DLD1 (cell line): ENCODE measurements around the gene ZDHHC14.
"Not testable (repeated sequence)": the region's sequence is repeated elsewhere in the genome, so short reads cannot be mapped to it uniquely, and the experiment has no call there.

Experiments used
- in situ Hi-C: cut with HindIII; loops from 2 replicates; pipeline ENCODE4 v1.10.0; 2017; ENCODE audit warnings: low sequenced_read_pairs

Gene ZDHHC14

DNA sequence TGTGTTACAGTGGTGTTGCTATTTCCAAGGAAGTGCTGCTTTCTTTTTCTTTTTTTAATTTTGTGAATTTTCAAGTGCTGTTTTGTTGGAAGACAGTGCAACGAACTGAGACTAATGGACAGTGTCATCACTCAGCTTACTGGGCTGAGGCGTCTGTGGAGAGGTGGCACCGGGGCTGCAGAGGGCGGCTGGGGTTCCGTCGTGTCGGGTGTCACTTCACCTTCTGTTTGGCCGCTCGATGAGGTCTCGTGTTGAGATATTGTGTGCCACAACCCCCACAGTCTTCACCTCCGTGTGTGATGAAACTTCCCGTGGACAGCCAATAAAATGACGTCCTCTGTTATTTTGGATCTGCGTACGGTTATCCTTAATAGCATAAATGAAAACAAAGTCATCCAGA lies 292.6 kb downstream of the ZDHHC14 start:
- in situ Hi-C loops = no loop called here

DNA sequence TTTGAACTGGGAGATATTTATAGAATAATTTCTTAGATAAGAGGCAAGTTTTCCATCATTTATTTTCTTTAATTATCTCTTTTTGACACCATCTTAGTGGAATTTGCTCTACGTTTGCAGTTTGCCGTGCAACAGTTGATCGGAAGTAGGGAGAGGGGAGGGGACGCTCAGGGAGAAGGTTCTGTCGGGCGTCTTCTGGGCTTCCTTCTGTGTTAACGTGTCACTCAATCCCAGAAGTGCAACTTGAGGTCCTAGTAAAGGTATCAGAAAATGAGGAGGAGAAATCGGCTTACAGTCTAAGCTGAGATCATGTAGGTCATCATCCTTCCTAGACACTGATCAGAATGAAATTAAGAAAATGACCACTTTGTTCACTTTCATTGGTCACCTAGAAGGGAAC lies 293.1 kb downstream of the ZDHHC14 start:
- in situ Hi-C loops = no loop called here

DNA sequence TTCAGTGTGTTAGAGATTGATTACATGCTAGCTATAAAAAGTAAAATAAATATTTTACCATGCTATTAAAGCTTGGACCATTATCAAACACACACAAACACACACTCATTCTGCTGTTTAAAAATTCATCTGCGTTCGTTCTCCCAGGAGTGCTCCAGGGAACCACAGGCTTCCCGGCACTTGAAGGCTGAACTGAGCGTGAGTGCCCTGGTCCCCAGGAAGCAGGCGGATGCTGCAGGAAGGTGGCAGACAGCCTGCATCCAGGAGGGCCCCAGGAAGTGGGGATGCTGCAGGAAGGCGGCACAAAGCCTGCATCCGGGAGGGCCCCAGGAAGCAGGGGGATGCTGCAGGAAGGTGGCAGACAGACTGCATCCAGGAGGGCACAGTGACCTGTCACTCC lies 294.8 kb downstream of the ZDHHC14 start:
- in situ Hi-C loops = no loop called here

DNA sequence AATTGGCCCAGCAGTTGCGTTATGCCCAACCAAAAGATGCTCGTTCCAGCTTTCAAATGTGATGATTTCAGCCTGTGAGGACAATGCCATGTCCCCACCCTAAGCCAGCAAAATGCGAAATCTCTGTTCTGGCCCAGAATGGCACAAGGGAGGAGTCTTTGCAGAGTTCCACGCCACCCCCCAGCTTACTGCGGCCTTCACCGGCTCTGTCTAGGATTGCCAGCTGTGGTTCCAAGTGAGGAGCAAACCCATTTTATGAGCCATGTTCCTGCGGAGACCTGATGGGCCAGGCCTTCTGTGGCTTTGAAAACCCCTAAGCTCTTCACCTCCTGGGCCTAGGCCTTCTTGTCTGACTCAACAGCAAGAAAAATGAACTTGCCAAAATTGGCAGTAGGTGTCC lies 295.3 kb downstream of the ZDHHC14 start:
- in situ Hi-C loops = no loop called here

DNA sequence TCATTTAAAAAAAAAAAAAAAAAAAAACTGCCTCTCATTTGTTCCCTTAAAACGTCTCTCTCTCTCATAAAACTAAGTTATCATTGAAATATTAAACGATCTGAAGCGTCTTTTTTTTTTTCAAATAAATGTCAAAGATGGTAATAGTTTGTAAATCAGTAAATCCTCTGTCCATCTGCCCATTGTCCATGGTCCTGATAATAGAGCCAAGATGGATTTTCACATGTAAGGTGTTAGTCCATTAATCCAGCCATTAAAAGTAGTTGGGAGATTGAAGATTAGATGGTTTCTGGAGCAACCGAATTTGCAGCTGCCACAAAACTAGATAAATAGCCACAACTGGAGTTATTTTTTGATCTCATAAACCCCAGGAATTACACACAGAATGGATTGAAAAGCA lies 296.2 kb downstream of the ZDHHC14 start:
- in situ Hi-C loops = no loop called here

DNA sequence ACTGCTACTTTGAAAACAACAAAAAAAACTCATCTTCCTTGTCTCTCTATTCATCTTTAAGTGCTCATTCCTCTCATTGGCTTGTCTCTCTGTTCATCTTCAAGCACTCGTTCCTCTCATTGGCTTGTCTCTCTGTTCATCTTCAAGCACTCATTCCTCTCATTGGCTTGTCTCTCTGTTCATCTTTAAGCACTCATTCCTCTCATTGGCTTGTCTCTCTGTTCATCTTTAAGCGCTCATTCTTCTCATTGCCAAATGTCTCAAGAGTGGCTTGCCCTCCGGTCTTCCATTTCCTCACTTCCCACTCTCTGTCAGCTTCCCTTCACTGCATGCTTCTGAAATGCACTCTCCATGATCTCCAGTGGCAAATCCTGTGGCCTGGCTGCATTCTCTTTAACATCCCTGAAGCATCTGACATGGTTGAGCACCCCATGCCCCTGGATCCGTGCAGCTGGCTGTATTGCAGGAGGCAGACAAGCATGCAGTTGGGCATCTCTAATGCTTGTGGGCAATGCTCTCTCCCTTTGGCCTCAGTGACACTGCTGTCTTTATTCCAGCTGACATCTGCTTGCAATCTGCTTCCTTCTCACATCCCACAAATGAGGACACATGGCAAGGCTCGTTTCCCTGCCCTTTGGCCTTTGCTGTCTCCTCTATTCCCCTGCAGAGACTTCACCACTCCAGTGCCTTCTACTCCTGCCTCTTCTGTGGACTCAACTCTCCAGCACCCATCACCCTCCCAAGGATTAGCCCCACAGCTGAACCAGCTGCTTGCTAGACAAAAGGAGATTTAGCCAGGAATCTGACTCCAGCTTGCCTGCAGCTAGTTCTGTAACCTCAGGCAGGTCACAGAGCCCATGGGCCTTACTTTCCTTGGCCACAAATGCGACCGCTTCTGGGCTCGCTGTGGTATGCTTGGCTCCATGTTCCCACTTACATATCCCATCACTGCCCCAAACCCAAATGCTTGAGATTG lies 298.9 kb downstream of the ZDHHC14 start:
- in situ Hi-C loops = no loop called here

DNA sequence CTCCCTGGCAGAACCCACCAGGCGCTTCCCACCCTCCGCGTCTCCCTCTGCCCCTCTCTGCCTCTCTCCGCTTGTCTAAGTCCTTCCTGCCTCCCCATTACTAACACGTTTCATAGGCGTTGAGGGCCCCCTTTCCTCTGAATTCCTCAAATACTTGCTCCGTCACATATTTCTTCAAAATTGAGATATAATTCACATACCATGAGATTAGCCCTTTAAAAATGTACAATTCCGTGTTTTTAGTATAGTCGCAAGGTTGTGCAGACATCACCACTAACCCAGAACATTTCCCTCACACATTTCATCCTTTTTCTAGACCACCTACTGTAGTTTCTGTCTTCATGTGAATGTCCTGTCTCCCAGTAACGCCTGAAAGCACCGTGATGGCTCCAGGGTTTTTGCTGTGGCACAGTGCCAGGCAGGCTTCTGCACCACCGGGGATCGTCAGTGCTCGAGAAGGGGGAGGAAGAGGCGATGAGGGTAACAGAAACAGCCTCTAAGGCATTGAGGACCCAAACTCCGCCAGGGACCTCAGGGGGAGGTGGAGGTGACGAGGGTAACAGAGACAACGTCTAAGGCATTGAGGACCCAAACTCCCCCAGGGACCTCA lies 300.2 kb downstream of the ZDHHC14 start:
- in situ Hi-C loops = no loop called here

DNA sequence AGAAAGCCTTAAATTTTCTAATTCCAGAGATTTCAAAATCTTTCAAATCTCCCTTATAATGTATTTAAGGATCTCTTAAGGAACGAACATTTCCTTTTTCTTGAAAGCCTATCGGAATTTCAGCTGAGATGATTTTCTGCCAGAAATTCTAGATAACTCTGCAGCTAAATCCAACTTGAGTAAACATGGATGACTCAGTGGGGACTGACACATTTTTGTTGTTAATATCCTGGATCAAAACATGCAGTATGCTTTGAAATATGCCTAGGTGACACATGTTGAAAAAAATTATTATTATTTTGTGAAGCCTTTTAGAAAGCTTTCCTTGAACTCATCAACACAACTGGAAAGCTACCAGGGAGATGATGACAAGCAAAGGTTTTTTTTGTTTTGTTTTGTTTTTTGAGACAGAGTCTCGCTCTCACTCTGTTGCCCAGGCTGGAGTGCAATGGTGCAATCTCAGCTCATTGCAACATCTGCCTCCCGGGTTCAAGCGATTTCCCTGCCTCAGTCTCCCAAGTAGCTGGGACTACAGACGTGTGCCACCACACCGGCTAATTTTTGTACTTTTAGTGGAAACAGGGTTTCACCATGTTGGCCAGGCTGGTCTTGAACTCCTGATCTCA lies 302.0 kb downstream of the ZDHHC14 start:
- in situ Hi-C loops = no loop called here

DNA sequence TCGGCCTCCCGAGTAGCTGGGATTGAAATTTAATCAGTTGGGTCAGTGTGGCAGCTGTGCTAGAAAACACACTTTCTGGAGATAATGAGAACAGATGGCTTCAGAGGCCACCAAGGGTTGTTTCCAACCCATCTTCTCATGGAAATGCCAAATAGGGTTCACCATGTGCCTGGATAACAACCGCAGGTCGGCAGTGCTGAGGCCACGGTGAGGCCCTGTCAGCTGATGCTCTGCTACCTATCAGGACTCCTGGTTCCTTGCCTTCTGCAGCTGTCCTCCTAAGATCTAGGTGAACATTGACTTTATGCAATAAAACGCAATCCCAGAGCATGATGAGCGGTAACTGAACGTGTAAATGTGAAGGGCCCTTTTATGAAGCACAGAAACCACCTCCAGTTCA lies 302.7 kb downstream of the ZDHHC14 start:
- in situ Hi-C loops = no loop called here

DNA sequence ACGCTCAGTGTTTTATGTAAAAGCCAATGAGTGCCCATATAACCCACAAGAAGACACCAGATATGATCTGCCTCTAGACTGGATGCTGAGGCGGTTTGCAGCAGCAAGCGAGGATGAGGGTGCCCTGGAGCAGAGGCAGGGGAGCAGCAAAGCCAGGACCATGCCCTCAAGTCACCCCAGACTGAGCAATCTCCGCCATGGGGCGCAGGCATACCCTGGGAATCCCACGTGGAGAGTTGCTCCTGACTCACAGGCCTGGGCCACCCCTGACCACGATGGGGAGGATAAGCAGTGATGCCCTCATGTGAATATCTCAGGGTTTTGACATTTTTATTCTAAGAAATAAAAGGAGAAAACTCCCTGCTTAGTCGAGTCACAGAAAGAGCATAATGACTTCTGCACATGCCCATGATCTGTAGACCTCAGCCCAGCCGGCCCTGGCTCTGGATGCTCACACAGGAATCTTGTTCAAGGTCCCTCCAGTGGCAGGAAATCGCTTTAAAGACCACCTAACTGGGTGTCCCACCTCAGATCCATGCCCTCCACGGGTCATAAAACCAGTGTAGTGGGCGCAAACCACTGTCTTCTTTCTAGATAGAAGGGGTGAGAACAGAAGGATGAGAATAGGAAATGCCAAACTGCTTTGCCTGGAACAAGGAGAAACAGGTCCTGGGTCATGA lies 303.8 kb downstream of the ZDHHC14 start:
- in situ Hi-C loops = no loop called here

DNA sequence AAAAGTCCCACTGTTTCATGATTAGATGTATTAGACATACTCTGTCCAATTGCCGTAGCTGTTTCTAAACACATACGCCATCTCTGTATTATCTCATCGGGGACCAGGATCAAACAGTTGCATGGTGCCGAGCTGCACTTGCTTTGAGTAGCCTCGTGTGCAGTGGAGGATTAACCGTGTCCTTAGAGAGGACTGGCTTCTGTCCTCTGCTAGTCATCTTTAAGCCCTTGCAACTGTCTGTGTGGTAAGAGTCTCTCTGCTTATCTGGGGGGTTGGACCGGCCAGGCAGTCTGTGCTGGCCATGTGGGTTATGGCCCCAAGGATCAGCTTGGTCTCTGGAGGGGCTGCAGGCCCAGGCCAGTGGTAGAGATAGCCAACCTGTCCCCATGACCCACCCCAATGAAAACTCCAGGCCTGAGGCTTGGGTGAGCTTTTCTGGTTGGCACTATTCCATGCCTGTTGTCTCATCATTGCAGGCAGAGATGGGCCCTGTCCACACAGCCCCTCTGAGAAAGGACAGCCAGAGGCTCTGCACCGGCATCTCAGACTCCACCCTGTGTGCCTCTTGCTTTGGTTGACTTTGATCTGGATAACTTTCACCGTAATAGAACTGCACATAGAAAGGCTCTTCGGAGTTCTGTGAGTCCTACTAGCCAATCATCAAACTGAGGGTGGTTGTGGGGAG lies 304.7 kb downstream of the ZDHHC14 start:
- in situ Hi-C loops = no loop called here

DNA sequence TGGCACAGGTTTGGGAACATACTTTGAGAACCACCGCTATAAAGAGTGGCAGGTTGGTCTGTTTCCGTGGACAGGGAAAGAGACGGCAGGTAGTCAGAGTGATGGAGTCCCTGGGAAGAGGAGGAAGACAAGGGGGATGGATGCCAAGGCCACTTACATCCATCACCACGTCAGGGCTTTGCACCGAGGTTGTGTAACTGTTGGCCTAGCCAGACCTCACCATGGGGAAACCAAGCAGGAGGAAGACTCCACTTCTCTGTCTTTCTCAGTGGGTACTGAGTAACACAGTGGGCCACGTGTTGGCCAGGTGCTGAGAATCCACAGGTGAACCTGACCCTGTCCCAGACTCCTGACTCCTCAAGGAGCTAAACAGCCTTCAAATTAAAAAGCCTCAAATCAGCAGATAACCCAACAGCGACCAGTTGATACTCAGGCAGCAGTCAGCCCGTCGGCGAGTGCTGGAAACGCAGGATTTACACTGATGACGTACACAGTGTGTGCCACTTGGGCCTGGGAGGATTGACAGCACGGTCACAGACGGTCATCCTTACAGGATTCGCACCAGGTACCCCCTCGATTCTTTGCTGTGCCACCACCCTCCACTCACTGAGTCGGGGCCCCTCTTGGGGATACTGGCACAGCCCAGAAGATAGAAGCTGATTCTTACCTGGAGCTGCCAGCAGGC lies 307.4 kb downstream of the ZDHHC14 start:
- in situ Hi-C loops = no loop called here

DNA sequence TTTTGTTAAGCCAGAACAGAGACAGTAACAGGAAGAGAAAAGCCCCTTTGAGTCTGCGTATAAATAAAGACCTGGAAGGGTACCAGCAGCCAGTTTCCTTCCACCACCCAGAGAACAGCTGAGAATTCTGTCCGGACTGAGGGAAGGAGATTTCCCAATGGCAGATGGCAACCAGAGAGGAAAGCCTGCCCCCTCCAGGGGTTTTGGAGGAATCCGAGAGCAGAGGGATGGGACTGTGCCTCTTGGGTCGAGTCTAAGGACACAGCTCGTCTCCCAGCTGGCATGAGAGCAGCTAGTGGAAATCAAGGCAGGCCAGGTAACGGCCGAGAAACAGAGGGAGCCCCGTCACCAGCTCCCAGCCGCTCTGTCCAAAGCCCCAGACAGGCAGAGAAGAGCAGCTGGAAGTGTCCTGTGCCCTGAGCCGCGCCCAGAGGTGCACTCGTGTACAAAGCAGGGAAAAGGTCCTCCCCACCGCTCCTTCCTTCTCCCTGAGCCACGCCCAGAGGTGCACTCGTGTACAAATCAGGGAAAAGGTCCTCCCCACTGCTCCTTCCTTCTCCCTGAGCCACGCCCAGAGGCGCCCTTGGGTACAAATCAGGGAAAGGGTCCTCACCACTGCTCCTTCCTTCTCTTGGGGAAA lies 308.1 kb downstream of the ZDHHC14 start:
- in situ Hi-C loops = no loop called here

DNA sequence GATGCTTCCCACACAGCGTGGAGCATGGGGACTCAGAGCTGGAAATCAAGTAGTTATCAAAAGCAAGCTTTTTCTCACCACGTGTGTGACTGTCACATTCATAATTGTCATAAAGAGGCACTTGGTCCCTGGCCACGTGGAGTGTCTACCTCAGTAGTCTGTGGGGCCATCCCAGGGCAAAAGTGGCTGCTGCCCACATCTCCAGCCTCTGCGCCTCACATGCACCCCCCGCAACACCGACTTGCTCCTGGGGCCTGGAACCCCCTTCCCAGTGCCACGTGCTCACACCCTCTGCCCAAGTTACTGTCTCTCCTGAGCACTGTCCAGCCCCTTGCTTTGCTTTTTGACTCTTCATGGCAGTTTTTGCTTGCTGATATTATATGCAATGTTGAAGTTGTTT lies 308.9 kb downstream of the ZDHHC14 start:
- in situ Hi-C loops = no loop called here

DNA sequence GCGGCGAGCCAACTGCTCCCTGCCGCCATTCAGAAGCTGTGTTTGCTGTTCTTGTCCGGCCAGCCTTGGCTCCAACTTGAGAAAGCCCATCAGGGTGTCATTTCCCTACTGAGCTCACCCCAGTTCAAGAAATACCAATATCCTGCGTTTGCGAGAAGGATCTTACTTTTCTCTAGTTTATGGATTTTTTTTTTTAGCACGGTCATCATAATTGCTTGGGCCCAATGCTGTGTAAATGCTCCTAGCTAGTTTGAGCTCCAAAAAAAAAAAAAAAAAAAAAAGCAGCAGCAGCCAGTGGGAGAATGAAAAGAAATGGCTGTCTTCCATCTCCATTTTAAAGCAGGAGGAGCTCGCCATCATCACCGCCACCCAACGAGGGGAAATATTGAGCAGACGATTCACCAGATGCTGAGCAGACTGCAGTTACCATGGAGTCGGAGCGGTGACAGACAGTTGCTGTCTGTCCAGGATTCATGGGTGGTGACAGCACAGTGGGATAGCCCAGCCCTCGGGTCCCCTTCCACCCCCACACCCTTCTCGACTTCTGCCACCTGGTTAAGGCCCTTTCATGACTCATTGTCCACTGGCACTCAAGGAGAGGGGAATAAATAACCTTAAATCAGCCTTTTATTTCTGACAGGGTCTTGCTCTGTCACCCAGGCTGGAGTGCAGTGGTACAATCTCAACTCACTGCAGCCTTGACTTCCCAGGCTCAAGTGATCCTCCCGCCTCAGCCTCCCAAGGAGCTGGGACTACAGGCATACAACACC lies 309.6 kb downstream of the ZDHHC14 start:
- in situ Hi-C loops = no loop called here

DNA sequence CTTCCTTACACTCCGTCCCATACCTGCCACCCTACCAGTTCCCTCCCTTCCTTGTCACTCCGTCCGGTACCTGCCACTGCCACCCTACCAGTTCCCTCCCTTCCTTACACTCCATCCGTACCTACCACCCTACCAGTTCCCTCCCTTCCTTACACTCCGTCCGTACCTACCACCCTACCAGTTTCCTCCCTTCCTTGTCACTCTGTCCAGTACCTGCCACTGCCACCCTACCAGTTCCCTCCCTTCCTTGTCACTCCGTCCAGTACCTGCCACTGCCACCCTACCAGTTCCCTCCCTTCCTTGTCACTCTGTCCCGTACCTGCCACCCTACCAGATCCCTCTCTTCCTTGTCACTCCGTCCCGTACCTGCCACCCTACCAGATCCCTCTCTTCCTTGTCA lies 310.6 kb downstream of the ZDHHC14 start:
- in situ Hi-C loops = not testable (repeated sequence)

DNA sequence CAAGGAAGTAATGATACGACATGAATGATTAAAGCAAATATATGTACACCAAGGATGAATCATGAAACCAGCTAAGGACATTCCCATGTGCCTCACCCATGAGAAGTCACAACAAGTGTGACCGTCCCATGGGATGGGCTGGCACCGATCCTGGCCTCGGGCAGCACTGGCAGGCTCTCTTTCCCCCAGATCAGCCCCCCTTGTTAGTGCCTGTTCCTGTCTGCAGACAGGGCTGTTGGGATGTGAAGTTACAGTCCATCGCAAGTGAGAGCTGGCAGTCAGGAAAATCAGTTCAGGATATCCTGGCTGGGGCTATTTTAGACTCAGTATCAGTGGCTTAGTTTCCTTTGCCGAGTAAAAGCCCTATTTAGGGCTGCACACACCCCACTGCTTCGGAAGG lies 312.9 kb downstream of the ZDHHC14 start:
- in situ Hi-C loops = no loop called here

DNA sequence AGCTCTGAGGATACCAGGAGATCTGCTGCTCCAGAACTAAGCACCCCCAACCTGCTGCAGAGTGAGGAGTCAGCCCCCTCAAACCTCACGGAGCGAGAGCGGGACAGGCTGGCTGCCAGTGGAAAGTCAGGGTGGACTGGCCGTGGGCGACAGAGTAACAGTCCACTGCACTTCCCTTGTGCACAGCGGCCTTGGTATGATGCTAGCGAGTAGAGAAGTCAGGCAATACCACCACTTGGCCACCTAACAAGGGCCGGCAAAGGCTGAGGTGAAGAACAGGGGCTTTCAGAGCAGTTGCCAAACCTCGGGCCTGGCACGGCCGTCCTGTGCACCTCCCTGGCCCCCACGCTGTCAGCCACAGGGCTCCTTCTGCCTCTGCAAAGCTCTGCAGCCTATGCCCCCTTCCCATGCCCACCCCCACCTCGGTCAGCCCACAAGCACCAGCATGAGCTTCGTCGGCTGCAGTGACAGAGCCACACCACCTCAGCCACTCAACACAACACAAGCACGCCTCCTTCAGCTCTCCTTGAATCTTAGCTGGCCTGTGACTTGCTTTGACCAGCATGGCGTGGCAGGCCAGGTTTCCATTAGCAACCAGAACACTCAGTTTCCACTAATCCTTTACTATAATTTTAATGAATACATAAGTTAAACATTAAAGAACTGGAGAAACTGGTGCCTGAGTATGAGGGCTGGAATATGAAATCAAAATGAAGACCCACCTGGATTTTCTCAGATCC lies 314.5 kb downstream of the ZDHHC14 start:
- in situ Hi-C loops = no loop called here
